Right lobe of liver (tissue), 6 donors: ENCODE measurements around the gene OSM. TPM values are rescaled to one million over a fixed set of nuclear protein-coding genes. Genes with fewer than 3 reads are reported as not detected.

ENCODE experiments used
- ATAC-seq, 4 donors: fragments of 200-7000 bp; cut with Tn5 transposase; one replicate each; pipeline ENCODE4 v1.9.1; 2020; ENCODE audit warnings: mild to moderate bottlenecking in 4 of 4, moderate library complexity in 4 of 4
- DNase-seq, 3 donors: peaks; one replicate each; pipeline ENCODE4 v3.0.0-alpha.2; 2020
- H3K27ac ChIP-seq, 3 donors: fragments of 200-600 bp; one replicate each; pipeline ENCODE4 v1.8.0; 2022
- H3K27me3 ChIP-seq, 2 donors: fragments of 200-600 bp; one replicate each; pipeline ENCODE4 v1.8.0; 2022
- H3K36me3 ChIP-seq, 4 donors: fragments of 200-600 bp; sonication (generic) in 1 of 4; one replicate each; pipeline versions ENCODE4 v1.5.1 to v1.8.0; 2017 to 2022; ENCODE audit warnings: control low read depth in 1 of 4
- H3K4me1 ChIP-seq, 4 donors: fragments of 200-600 bp; sonication (generic) in 1 of 4; one replicate each; pipeline versions ENCODE4 v1.5.1 to v1.8.0; 2017 to 2022; ENCODE audit warnings: control low read depth in 1 of 4
- H3K4me3 ChIP-seq, 3 donors: fragments of 200-600 bp; one replicate each; pipeline ENCODE4 v1.8.0; 2022
- H3K9me3 ChIP-seq, 4 donors: fragments of 200-600 bp; sonication (generic) in 1 of 4; one replicate each; pipeline versions ENCODE4 v1.5.1 to v1.8.0; 2017 to 2022; ENCODE audit warnings: control low read depth in 1 of 4
- POLR2A ChIP-seq: fragments of 450-650 bp; IDR thresholded peaks from one replicate; pipeline ENCODE4 v1.6.1; 2017; ENCODE audit warnings: antibody characterized with exemption, mild to moderate bottlenecking
- WGBS: methylation state at CpG from one replicate; pipeline ENCODE4 v1.1.6; 2018; ENCODE audit warnings: low coverage, low lambda C conversion rate; ENCODE audit not compliant: insufficient coverage; ENCODE audit errors: missing lambda C conversion rate; 5-methylcytosine and 5-hydroxymethylcytosine counted together
- intact Hi-C, 2 donors: fragments of 100-400 bp; cut with DNase I; formaldehyde crosslinking; loops; one replicate each; pipeline versions ENCODE4 v1.11.2 to v1.14.1; 2022
- total RNA-seq, 6 experiments: library from RNA; depleted of rRNA in 2 of 6; stranded (reverse); fragments of >200 nt in 2 of 6; fragmentation: NEBNext Ultra II Directional in 3 of 6; extraction: Animal tissue kit (Norgen Biotek cat#: 25700) in 3 of 6; gene quantifications; one replicate each; pipeline versions ENCODE4 v1.1.0 to v1.2.4, GENCODE V29; 2016 to 2023
- TF ChIP-seq, protein P1 (sequence below), 4 donors: fragments of 200-600 bp in 3 of 4; fragments of 450-650 bp in 1 of 4; IDR thresholded peaks; one replicate each; pipeline versions ENCODE4 v1.5.1 to v1.8.0; 2016 to 2022; ENCODE audit warnings: antibody characterized with exemption in 4 of 4, mild to moderate bottlenecking in 2 of 4
- donor health status: DM: no; HTN: yes; CAD: no.
- donor health status: DM: no; HTN: no; CAD: no.
- donor health status: DM: no; HTN: no; CAD: no.
- donor health status: DM: no; HTN: yes; CAD: no.
- donor health status: DM: no; HTN: yes; CAD: no.

The OSM gene
- total RNA-seq, 6 experiments from 2014 or later: 0.10 to 0.75 (median 0.19) TPM; not detected in 2

DNA sequence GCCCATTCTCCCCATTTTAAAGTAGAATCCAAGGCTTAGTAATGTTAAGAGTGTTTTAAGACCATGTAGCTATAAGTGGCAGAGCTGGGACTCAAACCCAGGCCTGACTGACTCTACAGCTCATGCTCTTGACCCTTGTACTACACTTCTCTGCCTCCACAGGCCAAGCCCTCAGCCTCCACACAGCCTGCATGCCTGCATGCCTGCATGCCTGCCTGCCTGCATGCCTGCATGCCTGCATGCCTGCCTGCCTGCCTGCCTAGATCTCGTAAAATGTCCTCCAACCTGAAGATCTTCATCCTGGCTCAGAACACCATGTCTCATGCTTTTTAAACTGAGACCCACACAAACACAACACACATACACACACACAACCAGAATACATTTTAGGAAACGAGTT, 41.4 kb upstream of the OSM start:
- no peaks in the 10 kb centered on the region for H3K9me3 ChIP-seq
- H3K4me1 ChIP-seq: peaks cover 2 to 83% (median 19%) of the 10 kb centered on the region in 4 donors
- no peak for TF ChIP-seq POLR2A
- TF ChIP-seq, protein P1, sequence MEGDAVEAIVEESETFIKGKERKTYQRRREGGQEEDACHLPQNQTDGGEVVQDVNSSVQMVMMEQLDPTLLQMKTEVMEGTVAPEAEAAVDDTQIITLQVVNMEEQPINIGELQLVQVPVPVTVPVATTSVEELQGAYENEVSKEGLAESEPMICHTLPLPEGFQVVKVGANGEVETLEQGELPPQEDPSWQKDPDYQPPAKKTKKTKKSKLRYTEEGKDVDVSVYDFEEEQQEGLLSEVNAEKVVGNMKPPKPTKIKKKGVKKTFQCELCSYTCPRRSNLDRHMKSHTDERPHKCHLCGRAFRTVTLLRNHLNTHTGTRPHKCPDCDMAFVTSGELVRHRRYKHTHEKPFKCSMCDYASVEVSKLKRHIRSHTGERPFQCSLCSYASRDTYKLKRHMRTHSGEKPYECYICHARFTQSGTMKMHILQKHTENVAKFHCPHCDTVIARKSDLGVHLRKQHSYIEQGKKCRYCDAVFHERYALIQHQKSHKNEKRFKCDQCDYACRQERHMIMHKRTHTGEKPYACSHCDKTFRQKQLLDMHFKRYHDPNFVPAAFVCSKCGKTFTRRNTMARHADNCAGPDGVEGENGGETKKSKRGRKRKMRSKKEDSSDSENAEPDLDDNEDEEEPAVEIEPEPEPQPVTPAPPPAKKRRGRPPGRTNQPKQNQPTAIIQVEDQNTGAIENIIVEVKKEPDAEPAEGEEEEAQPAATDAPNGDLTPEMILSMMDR (IDR thresholded peaks at IDR 0.05): no peak
- peaks cover 0 to 7% (median 0%) of the 10 kb centered on the region in 4 donors for H3K36me3 ChIP-seq
- no peaks in the 10 kb centered on the region for H3K27me3 ChIP-seq
- H3K27ac ChIP-seq: no peak overlapping the region
- H3K4me3 ChIP-seq: no peak overlapping the region
- no peak for DNase-seq
- intact Hi-C loops: no loop called here
- ATAC-seq: no peak
- WGBS: 82% methylated on average over 2 of the region's 2 CpGs

DNA sequence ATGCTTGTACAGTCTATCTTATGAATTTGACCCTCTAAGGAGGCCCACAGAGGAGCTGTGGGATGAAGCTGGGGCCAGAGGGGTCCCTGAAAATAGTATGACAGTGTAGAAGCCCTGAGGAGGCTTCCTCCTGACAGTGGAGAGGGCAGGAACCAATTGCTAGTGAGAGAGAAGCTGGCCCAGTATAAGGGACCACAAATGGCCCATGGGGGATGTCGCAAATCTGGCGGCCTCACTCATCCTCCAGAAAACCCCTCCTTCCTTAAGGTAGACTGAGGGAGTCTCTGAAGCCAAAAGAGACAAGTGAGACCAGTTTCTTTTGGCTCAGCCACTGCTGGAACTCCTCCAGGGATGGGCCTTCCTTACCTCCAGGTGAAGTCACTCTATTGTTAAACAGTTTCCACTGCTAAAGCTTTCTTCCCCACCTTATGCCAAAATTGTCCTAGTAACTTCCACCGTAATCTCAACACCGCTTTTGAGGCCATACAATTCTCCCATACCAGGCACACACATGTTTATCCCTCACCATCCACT, 40.5 kb upstream of the OSM start:
- H3K27me3 ChIP-seq: no peaks in the 10 kb centered on the region
- WGBS: 90% methylated on average over 2 of the region's 4 CpGs
- no peaks in the 10 kb centered on the region for H3K9me3 ChIP-seq
- no peak overlapping the region for H3K4me3 ChIP-seq
- H3K36me3 ChIP-seq: peaks cover 0 to 12% (median 0%) of the 10 kb centered on the region in 4 donors
- H3K27ac ChIP-seq: peak overlapping the region in 1 of 3 donors; percentile 44
- DNase-seq (no peak), ATAC-seq (no peak)
- H3K4me1 ChIP-seq: peaks cover 2 to 74% (median 17%) of the 10 kb centered on the region in 4 donors
- intact Hi-C loops: no loop called here
- no peak for TF ChIP-seq POLR2A
- TF ChIP-seq, protein P1 (IDR thresholded peaks at IDR 0.05): no peak

DNA sequence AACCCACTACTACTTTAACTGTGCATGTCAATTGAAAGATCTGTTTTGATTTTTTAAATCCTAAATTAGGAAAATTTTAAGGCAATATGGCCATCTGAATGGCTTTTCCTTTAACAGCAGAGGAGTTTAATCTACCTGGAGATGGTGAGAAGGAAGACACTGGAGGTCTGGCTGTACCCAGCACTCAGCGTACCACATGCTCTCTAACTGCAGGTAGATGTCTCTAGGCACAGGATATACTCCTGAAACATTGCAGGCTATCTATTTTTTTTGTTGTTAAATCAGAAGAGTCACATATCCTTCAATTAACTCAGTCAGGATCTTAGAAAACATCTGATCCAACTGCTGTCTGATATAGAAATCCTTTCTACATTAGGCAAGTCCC, 40.0 kb upstream of the OSM start:
- Histone ChIP-seq H3K27ac (peak overlapping the region in 1 of 3 donors; percentile 44), H3K9me3 (no peaks in the 10 kb centered on the region), H3K4me3 (no peak overlapping the region), H3K36me3 (peaks cover 0 to 17% (median 0%) of the 10 kb centered on the region in 4 donors), H3K27me3 (no peaks in the 10 kb centered on the region), H3K4me1 (peaks cover 2 to 69% (median 14%) of the 10 kb centered on the region in 4 donors)
- ATAC-seq (no peak), DNase-seq (no peak)
- no peak for TF ChIP-seq POLR2A
- TF ChIP-seq, protein P1 (IDR thresholded peaks at IDR 0.05): no peak
- intact Hi-C loops: no loop called here
- WGBS: 56% methylated on average over 1 of the region's 1 CpG

DNA sequence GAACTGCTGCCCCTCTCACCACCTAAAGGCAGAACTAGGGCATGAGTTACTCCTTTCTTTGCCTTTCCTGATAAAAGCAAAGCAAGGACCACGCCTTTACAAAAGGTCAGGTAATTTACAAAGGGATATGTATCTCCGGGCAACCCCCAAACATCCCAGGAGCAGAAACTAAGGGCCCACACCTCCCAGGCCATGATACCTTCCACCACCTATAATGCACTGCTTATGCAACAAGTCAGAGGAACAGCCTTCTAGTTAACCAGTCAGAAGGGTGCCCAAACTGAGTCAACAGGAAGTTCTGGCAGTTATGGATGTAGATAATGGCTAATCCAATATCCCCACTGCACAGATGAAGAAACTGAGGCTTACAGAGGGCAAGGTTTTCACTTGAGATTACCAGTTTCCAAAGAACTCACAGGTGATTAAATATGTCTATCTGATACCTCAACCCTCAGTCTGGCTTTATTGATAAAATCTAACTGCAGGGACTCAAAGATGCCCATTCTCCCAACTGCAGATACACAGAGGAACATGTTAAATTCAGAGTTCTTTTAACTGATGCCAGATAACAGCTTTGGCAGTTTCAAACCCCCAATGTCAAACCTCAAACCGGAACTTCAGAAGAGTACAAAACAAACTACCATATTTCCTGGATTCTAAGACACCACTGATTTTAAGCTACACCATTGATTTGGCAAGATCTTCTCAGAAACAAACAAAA, 39.4 kb upstream of the OSM start:
- peak in 1 of 4 donors; percentile 4 for ATAC-seq
- intact Hi-C loops: no loop called here
- TF ChIP-seq POLR2A: no peak
- TF ChIP-seq, protein P1 (IDR thresholded peaks at IDR 0.05): no peak
- peak overlapping the region; percentile 23 to 66 (median 44) for H3K27ac ChIP-seq
- peaks cover 0 to 20% (median 0%) of the 10 kb centered on the region in 4 donors for H3K36me3 ChIP-seq
- H3K27me3 ChIP-seq: no peaks in the 10 kb centered on the region
- WGBS: 45% methylated on average over 3 of the region's 3 CpGs
- peaks cover 2 to 63% (median 9%) of the 10 kb centered on the region in 4 donors for H3K4me1 ChIP-seq
- no peaks in the 10 kb centered on the region for H3K9me3 ChIP-seq
- DNase-seq: no peak
- H3K4me3 ChIP-seq: no peak overlapping the region
